MM.1S (cell line): ENCODE data around the gene LIMS2.

ENCODE experiments used
- DNase-seq: peaks from one replicate; pipeline ENCODE4 v3.0.0-alpha.2; 2015
- H2AFZ ChIP-seq: fragments of 300-600 bp; sonication (generic); 2 replicates; pipeline ENCODE4 v1.6.0; 2016; ENCODE audit warnings: antibody characterized with exemption, low read length
- H3F3A ChIP-seq: fragments of 300-600 bp; sonication (generic); 2 replicates; pipeline ENCODE4 v1.6.1; 2016; ENCODE audit warnings: mild to moderate bottlenecking, antibody characterized with exemption, low read length, moderate library complexity, mixed read lengths; ENCODE audit not compliant: insufficient read depth
- H3K27ac ChIP-seq: fragments of 300-600 bp; sonication (generic); 2 replicates; pipeline ENCODE4 v1.5.1; 2016; ENCODE audit warnings: mild to moderate bottlenecking, low read length
- H3K27me3 ChIP-seq: fragments of 300-600 bp; sonication (generic); replicated peaks from 2 replicates; pipeline ENCODE4 v1.6.0; 2016; ENCODE audit warnings: low read length; ENCODE audit not compliant: insufficient read depth
- H3K36me3 ChIP-seq: fragments of 300-600 bp; sonication (generic); replicated peaks from 2 replicates; pipeline ENCODE4 v1.6.1; 2016; ENCODE audit warnings: mild to moderate bottlenecking, low read length, mixed read lengths; ENCODE audit not compliant: insufficient read depth
- H3K4me1 ChIP-seq: fragments of 300-600 bp; sonication (generic); 2 replicates; pipeline ENCODE4 v1.6.1; 2016; ENCODE audit warnings: low read length, mixed read lengths
- H3K4me2 ChIP-seq: fragments of 300-600 bp; sonication (generic); 2 replicates; pipeline ENCODE4 v1.6.0; 2016; ENCODE audit warnings: low read depth, low read length
- H3K4me3 ChIP-seq: fragments of 300-600 bp; sonication (generic); 2 replicates; pipeline ENCODE4 v1.5.1; 2016; ENCODE audit warnings: low read length, mixed read lengths
- H3K79me2 ChIP-seq: fragments of 300-600 bp; sonication (generic); 2 replicates; pipeline ENCODE4 v1.6.1; 2016; ENCODE audit warnings: mixed run types, low read length, mixed read lengths
- H3K9ac ChIP-seq: fragments of 300-600 bp; sonication (generic); 2 replicates; pipeline ENCODE4 v1.6.1; 2016; ENCODE audit warnings: low read length, mixed read lengths
- H3K9me2 ChIP-seq: fragments of 300-600 bp; sonication (generic); replicated peaks from 2 replicates; pipeline ENCODE4 v1.6.1; 2016; ENCODE audit warnings: mild to moderate bottlenecking, low read length, mixed read lengths; ENCODE audit not compliant: insufficient read depth
- H3K9me3 ChIP-seq: fragments of 300-600 bp; sonication (generic); replicated peaks from 2 replicates; pipeline ENCODE4 v1.6.1; 2016; ENCODE audit warnings: mild to moderate bottlenecking, low read length, mixed read lengths; ENCODE audit not compliant: insufficient read depth
- H4K20me1 ChIP-seq: fragments of 300-600 bp; sonication (generic); 2 replicates; pipeline ENCODE4 v1.6.1; 2016; ENCODE audit warnings: mild to moderate bottlenecking, low read length, moderate library complexity, mixed read lengths; ENCODE audit not compliant: insufficient read depth
- EZH2 ChIP-seq: fragments of 300-600 bp; sonication (generic); optimal IDR thresholded peaks from 2 replicates; pipeline ENCODE3; 2017; ENCODE audit warnings: low read depth, mild to moderate bottlenecking, antibody characterized with exemption, low read length, mixed read lengths
- EZH2phosphoT487 ChIP-seq: fragments of 300-600 bp; sonication (generic); IDR thresholded peaks from 2 replicates; pipeline ENCODE4 v1.6.1; 2018; ENCODE audit warnings: antibody characterized with exemption, low read length
- TF ChIP-seq, protein P1 (sequence below): fragments of 300-600 bp; sonication (generic); IDR thresholded peaks from 2 replicates; pipeline ENCODE4 v1.5.1; 2016; ENCODE audit warnings: antibody characterized with exemption, low read length, mixed read lengths

LIMS2 gene

DNA sequence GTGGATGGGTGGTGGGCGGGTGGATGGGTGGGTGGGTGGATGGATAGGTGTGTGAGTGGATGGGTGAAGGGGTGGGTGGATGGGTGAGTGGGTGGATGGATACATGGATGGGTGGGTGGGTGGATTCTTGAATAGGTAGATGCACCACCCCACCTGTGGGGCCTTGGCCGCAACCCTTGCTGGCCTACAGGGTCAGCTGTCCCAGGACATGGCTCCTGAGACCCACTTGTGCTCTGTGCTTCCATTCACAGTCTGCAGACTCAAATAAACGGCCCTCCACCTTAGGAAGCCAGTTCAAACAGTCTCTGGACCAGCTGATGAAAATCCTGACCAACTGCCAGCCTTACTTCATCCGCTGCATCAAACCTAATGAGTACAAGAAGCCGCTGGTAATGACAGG lies 85.5 kb downstream of the LIMS2 start:
- Histone ChIP-seq H3K27me3 (peaks cover 19% of the 10 kb centered on the region; the same call in 1 of the 2 replicates), H3F3A (no peaks in the 10 kb centered on the region), H3K4me1 (no peaks in the 10 kb centered on the region), H3K79me2 (no peaks in the 10 kb centered on the region), H2AFZ (no peak overlapping the region), H3K9me3 (no peaks in the 10 kb centered on the region), H3K9me2 (no peaks in the 10 kb centered on the region), H3K36me3 (no peaks in the 10 kb centered on the region), H3K4me2 (no peak overlapping the region), H3K4me3 (no peak overlapping the region), H3K27ac (no peak overlapping the region), H3K9ac (no peak overlapping the region), H4K20me1 (no peaks in the 10 kb centered on the region)
- DNase-seq = no peak
- TF ChIP-seq EZH2phosphoT487 (no peak), EZH2 (no peak)
- TF ChIP-seq, protein P1, sequence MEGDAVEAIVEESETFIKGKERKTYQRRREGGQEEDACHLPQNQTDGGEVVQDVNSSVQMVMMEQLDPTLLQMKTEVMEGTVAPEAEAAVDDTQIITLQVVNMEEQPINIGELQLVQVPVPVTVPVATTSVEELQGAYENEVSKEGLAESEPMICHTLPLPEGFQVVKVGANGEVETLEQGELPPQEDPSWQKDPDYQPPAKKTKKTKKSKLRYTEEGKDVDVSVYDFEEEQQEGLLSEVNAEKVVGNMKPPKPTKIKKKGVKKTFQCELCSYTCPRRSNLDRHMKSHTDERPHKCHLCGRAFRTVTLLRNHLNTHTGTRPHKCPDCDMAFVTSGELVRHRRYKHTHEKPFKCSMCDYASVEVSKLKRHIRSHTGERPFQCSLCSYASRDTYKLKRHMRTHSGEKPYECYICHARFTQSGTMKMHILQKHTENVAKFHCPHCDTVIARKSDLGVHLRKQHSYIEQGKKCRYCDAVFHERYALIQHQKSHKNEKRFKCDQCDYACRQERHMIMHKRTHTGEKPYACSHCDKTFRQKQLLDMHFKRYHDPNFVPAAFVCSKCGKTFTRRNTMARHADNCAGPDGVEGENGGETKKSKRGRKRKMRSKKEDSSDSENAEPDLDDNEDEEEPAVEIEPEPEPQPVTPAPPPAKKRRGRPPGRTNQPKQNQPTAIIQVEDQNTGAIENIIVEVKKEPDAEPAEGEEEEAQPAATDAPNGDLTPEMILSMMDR = no peak

DNA sequence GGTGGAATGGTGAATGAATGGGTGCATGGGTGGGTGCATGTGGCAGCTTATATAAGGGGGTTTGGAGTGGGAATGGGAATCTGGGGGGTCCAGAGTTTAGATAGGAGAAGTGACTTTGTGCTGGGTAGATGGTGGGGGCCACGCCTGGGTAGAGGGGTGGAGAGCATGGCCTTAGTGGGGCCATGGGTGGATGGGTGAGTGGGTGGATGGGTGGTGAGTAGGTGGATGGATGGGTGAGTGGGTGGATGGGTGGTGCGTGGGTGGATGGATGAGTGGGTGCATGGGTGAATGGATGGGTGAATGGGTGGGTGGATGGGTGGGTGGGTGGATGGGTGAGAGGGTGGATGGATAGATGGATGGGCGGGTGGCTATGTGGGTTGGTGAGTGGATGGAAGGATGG lies 86.0 kb downstream of the LIMS2 start:
- no peaks in the 10 kb centered on the region for H3K9me2 ChIP-seq
- H3K9me3 ChIP-seq = no peaks in the 10 kb centered on the region
- no peak overlapping the region for H3K4me2 ChIP-seq
- no peaks in the 10 kb centered on the region for H3K79me2 ChIP-seq
- H3K36me3 ChIP-seq = no peaks in the 10 kb centered on the region
- H3K27ac ChIP-seq = no peak overlapping the region
- no peak overlapping the region for H3K4me3 ChIP-seq
- H2AFZ ChIP-seq = no peak overlapping the region
- H4K20me1 ChIP-seq = no peaks in the 10 kb centered on the region
- no peak overlapping the region for H3K9ac ChIP-seq
- no peak for TF ChIP-seq EZH2phosphoT487
- no peak for TF ChIP-seq EZH2
- TF ChIP-seq, protein P1 = no peak
- H3F3A ChIP-seq = no peaks in the 10 kb centered on the region
- peaks cover 24% of the 10 kb centered on the region; the same call in 1 of the 2 replicates for H3K27me3 ChIP-seq
- H3K4me1 ChIP-seq = no peaks in the 10 kb centered on the region
- no peak for DNase-seq
